Measurements from ENCODE around the gene GABBR2. TPM values are rescaled to one million over a fixed set of nuclear protein-coding genes. Genes with fewer than 3 reads are reported as not detected.

Gene GABBR2
- total and polyA plus RNA-seq, 9 of the 15 experiments (the other 6 are each of a cell fraction or from before 2014, with no cell fraction given) = 0.15 to 1.9 (median 0.32) TPM

DNA sequence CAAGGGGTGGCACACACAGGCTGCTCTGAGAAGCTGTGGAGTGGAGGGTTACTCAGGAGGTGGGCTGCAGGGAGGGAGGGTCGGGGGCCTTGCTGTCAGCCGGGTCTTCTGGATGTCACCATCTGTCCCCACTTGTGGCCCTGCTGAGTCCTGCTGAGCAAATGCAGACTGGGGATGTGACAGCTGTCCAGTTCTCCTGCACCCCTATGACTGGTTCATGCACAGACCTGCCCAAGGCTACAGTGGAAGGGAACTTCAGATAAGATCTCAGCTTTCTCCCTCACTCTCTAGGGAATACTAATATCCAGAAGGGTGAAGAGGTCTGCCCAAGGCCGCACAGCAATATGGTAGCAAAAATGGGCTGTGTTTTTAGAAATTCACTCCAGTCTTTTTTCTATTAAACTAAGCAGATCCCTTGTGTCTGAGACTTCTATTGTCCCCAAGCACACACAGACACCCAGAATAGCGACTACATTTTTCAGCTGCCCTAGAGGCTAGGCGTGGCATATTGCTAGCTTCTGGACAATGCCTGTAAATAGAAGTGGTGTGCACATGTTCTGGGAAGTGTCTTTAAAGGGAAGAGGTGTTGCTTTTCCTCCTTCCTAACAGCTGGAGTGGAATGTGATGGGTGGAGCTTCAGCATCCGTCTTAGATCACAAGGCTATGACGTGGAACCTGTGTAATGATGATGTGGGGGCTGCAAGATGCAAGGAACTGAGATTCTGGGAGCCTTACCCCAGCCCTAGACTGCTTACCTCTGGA lies 402.2 kb downstream of the GABBR2 start:
- Histone ChIP-seq H3K27me3 (ENCODE audit: control insufficient read depth in 2 of 2, insufficient read depth in 2 of 2, low read length in 2 of 2) (no peaks in the 10 kb centered on the region), H3K9me1 (ENCODE audit: control insufficient read depth, insufficient read depth, low read length) (no peaks in the 10 kb centered on the region), H3K9me3 (replicated peaks; ENCODE audit: control insufficient read depth, insufficient read depth, low read depth, low read length) (no peaks in the 10 kb centered on the region), H3K79me2 (ENCODE audit: control insufficient read depth, insufficient read depth, low read length) (no peaks in the 10 kb centered on the region), H4K20me1 (replicated peaks; ENCODE audit: control insufficient read depth, insufficient read depth, low read length) (no peaks in the 10 kb centered on the region), H3K4me1 (replicated peaks in 1 of 2; ENCODE audit: control insufficient read depth in 2 of 2, insufficient read depth in 2 of 2, low read length in 2 of 2) (peaks cover 20 to 48% of the 10 kb centered on the region in 2 experiments), H3K36me3 (ENCODE audit: control insufficient read depth, insufficient read depth, low read length) (no peaks in the 10 kb centered on the region), H2AFZ (ENCODE audit: low read depth, low read length) (peak overlapping the region; percentile 33), H3K4me3 (no peak overlapping the region), H3K9ac (ENCODE audit: insufficient read depth in 1 of 2, low read depth in 2 of 2, low read length in 2 of 2) (peak overlapping the region in 1 of 2 experiments; percentile 18; a peak in 1 of 4 replicates), H3K27ac (ENCODE audit: extremely low read depth, low read depth, low read length) (no peak overlapping the region), H3K4me2 (ENCODE audit: insufficient read depth, low read length) (no peak overlapping the region)
- TF ChIP-seq ATF1 (CRISPR knock-in tag; IDR thresholded peaks at IDR 0.05) (no peak), ATF1 (tag; IDR thresholded peaks at IDR 0.05) (peak; percentile 36; the same call in 1 of the 2 replicates), ZNF311 (CRISPR knock-in tag; IDR thresholded peaks at IDR 0.05) (no peak), ZFX (CRISPR knock-in tag; IDR thresholded peaks at IDR 0.05) (no peak), GABPA (tag; conservative IDR thresholded peaks at IDR 0.05; ENCODE audit: low read depth) (no peak), CREB1 (IDR thresholded peaks at IDR 0.05) (peak; percentile 44; the same call in 1 of the 2 replicates), CREB1 (CRISPR knock-in tag; IDR thresholded peaks at IDR 0.05) (no peak), CREM (IDR thresholded peaks at IDR 0.05; ENCODE audit: low read depth) (peak; percentile 42; the same call in 1 of the 2 replicates), RNF2 (IDR thresholded peaks at IDR 0.05) (no peak), BRCA1 (IDR thresholded peaks at IDR 0.05) (no peak), BRCA1 (CRISPR knock-in tag; IDR thresholded peaks at IDR 0.05) (no peak), HMGN3 (IDR thresholded peaks at IDR 0.05; ENCODE audit: borderline replicate concordance, extremely low read depth, insufficient read length, low read depth, low read length) (no peak)
- WGBS (ENCODE audit: insufficient coverage, low coverage, missing lambda C conversion rate) = 49% methylated on average over 6 of the region's 7 CpGs
- in situ Hi-C loops (cut with MboI) (loop anchor here (25.0 kb wide), 1 partner anchor 231 kb away; no protein-coding TSS in a partner anchor), intact Hi-C loops (cut with micrococcal nuclease) (no loop called here)
- DNase-seq (ENCODE audit: extremely low read depth in 1 of 4, low spot score in 3 of 4) (no peak), FAIRE-seq (no peak), ATAC-seq (no peak)
- BruUV-seq (replicated peaks) = no TSS peak
- ChIA-PET POLR2A (interaction anchor here (0.5 to 0.8 kb wide), 5 partner anchors 17 to 469 kb away, joined by 3 to 4 read pairs (median 3); no protein-coding TSS in a partner anchor), CTCF (ENCODE audit: low intra/inter-chr PET ratio) (no interaction called here)

All from K562 (cell line).